G401 (cell line): ENCODE results near the gene COL6A1. TPM values are rescaled to one million over a fixed set of nuclear protein-coding genes. Genes with fewer than 3 reads are reported as not detected.

ENCODE experiments used
- DNase-seq: peaks from one replicate; pipeline ENCODE4 v3.0.0-alpha.2; 2015; ENCODE audit warnings: low spot score
- in situ Hi-C: cut with HindIII; loops from 2 replicates; pipeline ENCODE4 v1.10.0; 2016; ENCODE audit warnings: low sequenced_read_pairs, mixed read lengths
- total RNA-seq: library from RNA; depleted of rRNA; stranded (reverse); fragments of >200 nt; shearing (Covaris generic); gene quantifications from 2 replicates; pipeline ENCODE4 v1.2.3, GENCODE V29; 2014

The COL6A1 gene
- total RNA-seq, 1 experiment from 2014 or later, result 85.1 TPM

DNA sequence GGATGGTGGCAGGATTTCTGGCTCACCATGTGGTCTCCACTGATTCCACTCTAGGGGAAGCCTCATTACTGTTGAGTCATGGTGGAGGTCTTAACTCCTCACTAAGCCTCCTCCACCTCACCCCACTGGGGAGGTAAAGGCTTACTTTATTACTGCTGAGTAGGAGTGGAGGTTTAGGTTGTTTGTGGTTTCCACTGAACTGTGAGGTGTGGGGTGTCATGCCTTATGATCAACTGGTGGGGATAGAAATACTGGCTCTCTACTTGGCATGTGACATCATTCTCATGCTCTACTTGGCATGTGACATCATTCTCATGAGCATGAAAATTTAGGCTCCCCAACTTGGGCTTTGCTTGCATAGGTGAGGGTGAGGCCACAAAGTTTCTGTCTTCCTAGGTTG lies 35.6 kb downstream of the COL6A1 start:
- DNase-seq, result no peak
- in situ Hi-C loops, result no loop called here

DNA sequence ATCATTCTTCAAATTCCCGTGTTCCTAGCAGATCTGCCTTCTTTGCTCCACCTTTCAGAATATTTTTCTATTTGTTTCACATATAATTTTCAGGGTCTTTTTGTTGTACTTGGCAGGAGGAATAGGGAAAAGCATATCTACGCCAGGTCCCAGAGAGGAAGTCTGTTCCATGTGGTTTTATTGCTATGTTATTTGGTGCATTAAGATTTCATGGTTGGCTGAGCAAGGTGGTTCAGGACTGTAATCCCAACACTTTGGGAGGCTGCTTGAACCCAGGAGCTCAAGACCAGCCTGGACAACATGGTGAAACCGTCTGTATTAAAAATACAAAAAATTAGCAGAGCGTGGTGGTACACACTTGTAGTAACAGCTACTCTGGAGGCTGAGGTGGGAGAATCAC lies 36.1 kb downstream of the COL6A1 start:
- DNase-seq, result no peak

DNA sequence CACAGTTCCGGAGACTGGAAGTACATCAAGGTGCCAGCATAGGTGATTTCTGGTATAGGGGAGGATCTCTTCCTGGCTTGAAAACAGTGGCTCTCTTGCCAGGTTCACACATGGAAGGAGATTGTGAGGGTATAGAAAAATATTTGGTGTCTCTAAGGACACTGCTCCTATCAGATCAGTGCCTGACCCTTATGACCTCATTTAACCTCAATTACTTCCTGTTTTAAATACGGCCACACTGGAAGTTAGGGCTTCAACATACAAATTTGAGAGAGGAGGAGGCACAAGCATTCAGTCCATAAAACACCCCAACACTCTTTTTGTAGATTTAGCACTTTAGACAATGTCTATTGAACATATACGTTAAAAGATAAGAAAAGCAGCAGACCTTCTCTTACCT lies 37.0 kb downstream of the COL6A1 start:
- in situ Hi-C loops, result no loop called here
- DNase-seq, result no peak

More for the DNA sequence above, 36.1 kb downstream of the COL6A1 start:
- in situ Hi-C loops, result no loop called here

DNA sequence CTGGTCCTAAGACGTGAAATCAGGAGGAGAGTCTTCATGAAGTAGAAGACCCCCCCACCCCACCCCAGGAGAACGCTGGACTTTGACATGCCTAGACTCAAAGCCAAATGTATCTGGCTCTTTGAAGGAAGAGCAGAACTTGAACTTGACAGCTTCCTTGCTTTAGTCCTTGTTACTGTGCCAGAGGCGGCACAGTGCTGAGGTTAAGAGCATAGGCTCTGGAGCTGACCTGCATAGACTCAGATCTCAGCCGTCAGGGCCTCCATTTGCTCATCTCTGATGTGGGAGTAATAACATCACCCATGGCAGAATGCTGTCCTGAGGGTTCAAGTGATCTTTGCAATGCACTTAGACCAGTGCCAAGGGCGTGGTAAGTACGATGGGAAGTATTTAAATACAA lies 39.0 kb downstream of the COL6A1 start:
- DNase-seq, result no peak
- in situ Hi-C loops, result no loop called here

DNA sequence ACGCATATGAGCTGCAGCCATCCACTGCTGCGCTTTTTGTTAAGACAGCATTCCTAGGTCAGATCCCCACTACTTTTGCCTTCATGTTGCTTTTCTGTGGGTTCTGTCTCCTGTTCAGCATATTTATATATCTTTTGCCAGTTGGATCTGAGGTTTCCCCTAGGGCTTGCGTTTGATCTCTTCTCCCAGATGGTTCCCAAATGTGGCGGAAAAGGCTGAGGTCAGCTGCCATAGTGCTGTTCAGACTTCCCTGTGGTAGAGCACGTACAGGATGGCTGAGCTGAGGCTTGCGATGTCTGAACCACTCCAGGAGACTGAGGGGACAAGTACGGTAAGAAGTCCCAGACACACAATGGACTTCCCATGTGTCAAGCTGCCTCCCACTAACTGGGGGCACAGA lies 39.8 kb downstream of the COL6A1 start:
- in situ Hi-C loops, result no loop called here
- DNase-seq, result no peak

DNA sequence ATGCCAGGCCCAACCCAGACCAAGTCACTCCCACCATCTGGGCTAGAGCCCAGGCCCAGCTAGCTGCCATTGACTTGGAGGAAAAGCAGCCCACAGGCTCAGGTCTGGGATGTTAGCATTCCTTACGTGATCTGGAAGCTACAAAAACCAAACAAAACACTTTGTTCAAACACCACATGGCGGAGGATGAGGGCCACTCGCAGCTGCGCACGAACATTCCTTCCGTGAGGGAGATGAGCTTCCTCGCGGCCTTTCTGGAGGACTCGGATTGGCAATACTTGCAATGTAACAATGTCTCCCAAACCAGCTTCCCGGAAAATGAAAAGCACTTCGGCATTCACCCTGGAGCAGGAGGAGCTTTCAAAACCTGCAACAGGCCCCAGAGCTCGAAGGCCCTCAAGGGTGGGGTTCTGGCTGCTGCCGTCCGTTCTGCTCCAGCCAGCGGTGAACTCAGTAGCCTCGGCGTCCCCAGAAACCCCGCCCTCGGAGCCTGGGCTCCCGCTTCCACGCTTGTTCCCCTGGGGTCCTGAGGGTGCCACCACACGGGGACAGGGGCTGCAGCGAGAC lies 40.5 kb downstream of the COL6A1 start:
- in situ Hi-C loops, result no loop called here

DNA sequence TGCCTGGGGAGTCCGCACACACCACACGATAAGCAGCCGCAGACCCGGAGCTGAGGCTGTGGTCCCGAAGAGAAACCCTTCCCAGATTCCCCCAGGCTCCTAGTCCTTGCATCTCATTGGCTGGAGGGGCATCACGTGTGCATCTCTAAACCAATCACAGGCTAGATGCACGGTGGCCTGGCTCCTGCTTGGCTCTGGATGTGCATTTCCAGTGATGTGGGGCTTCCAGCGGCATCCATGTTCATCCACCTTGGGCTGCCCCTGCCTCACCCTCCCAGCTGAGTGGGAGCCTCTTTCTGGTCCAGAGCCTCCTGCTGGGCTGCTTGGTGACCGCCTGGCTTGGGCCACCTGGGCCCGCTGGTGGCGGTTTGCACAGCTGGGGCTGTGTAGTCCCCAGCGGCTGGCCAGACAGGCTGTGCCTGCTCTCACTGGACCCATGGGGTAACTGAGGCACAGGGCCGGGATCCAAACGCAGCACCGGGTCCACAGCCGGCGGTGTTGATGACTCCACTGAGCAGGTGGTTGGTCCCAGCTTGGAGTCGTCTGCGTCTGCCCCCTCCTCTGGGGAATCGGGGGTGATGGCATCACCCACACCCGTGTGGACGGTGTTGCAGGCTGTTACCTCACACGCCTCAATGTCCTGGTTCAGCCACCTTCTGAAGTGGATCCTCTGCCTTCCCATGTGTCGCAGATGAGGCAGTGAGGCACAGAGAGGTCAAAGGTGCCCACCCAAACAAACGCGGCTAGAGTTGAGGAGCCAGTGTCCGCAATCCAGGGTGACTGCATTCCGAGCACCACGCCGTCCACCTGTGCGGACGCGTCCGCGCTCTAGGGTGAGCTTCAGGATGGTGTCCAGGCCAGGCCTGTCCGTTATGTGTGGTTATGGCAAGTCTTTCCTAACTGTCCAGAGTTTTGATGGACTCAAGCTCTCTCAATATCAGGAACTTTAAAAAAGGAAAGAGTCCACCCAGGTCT lies 41.3 kb downstream of the COL6A1 start:
- DNase-seq, result no peak
- in situ Hi-C loops, result no loop called here

More for the DNA sequence above, 40.5 kb downstream of the COL6A1 start:
- DNase-seq, result no peak

DNA sequence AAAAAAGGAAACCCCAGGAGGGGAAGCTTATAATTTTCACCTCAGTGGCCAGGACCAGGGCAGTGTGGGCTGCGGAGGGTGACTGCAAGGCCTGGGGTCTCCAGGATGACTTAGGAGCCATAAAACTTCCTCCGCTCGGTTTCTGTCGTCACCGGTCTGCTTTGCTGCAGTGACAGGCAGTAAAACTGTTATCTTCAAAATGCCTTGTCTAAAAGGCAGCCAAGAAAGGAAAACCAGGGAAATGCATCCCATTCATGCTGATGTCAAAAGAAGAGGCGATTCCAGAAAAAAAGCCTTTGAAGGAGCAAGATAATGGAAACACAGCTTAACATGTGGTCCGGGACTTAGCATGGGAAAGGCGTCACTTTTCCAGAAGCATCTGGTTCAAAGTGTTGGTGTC lies 42.0 kb downstream of the COL6A1 start:
- no peak for DNase-seq
- in situ Hi-C loops, result no loop called here

DNA sequence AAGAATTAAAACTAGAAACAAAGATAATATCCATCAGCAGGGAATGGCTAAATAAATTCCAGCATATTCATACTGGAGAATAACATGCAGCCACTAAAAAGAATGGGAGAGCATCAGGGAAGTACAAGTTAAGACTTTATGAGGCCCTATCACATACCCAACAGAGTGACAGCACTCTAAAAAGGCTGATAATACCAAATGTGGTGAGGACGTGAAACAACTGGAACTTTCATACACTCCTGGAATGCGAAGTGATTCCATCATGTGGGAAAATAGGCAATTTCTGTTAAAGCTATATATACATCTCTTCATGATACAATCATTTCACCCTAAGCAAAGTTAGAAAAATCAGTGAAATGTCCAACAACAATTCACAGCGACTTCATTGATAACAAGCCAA lies 42.6 kb downstream of the COL6A1 start:
- DNase-seq, result no peak
- in situ Hi-C loops, result no loop called here

- no peak for DNase-seq
- in situ Hi-C loops, result no loop called here
Measured at GRCh38 chr21:46025113-46025770, 43.7 kb downstream of the COL6A1 start.

GRCh38 chr21:46027851-46028493 lies 46.4 kb downstream of the COL6A1 start:
- in situ Hi-C loops, result no loop called here
- DNase-seq, result no peak

DNA sequence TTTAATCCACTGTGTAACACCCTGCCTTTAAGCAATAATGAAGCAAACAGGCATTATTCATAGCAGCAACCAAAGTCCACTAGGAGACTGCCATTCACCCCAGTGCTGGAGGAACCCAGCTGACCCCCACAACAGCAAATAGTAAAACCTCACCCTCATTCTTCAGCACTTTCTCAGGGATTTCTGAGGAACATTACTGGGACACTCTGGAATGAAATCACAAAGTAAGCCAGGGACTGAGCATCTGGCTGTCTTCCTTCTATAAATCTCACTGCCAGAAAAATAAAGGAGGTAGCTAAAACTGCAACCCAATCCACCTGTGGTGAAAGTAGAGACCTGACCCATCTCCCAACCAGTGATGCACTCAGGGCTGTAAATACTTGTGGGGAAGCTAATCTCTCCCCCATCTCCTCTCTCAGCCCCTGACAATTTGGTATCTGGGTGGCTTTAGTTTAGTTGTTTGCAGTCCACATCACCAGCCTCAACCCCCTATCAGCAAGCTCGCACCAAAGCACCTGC lies 47.1 kb downstream of the COL6A1 start:
- in situ Hi-C loops, result no loop called here
- no peak for DNase-seq

DNA sequence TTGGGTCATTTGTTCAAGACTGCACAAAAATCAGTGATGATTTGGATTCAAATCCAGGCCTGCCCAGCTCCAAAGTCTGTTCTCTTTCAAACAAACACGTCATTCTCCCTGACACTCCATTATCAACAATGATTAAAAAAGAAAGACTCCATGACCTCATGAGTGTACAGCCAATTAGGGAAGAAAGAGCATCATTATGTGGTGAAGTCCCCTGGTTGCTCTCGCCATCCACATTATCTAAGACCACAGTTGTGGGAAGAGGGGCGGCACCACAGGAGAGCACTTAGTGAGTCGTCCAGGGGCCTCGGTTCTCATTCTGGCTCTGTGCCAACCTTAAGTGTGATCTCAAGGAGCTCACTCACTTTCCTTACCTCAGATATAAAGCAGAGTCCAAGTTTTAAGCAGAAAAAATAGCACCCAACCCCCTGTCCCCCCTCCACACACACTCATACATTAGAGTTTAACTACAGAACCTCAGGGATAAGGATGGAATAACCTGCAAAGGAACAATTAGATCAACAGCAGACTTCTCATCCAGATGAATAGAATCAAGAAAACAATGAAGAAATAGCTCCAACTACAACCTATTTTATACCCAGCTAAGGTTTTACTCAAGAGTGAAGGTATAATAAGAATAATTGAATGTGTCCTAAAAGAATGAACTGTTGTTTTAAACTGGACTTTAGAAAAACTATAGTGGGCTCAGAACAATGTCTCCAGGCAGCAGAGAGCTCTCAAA lies 47.8 kb downstream of the COL6A1 start:
- no peak for DNase-seq
- in situ Hi-C loops, result no loop called here

- in situ Hi-C loops, result no loop called here
Measured at GRCh38 chr21:46031484-46031883, 49.9 kb downstream of the COL6A1 start.

DNA sequence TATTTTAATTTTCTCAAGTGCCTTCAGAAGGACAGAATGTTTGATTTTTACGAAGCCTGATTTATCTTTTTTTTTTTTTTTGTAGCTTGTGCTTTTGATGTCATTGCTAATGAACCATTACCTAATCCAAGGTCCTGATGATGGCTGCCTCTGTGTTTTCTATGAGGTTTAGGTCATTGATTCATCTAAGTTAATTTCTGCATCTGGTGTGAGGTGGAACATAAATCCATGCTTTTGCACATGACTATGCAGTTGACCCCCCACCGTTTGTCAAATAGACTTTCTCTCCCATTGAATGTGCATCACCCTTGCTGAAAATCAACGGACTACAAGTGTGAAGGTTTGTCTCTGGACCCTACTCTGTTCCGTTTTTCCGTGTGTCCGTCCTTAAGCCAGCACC lies 50.5 kb downstream of the COL6A1 start:
- in situ Hi-C loops, result no loop called here
- DNase-seq, result no peak

More at GRCh38 chr21:46031484-46031883, 49.9 kb downstream of the COL6A1 start:
- no peak for DNase-seq

- DNase-seq, result no peak
- in situ Hi-C loops, result no loop called here
Measured at GRCh38 chr21:46033410-46034400, 52.1 kb downstream of the COL6A1 start.

DNA sequence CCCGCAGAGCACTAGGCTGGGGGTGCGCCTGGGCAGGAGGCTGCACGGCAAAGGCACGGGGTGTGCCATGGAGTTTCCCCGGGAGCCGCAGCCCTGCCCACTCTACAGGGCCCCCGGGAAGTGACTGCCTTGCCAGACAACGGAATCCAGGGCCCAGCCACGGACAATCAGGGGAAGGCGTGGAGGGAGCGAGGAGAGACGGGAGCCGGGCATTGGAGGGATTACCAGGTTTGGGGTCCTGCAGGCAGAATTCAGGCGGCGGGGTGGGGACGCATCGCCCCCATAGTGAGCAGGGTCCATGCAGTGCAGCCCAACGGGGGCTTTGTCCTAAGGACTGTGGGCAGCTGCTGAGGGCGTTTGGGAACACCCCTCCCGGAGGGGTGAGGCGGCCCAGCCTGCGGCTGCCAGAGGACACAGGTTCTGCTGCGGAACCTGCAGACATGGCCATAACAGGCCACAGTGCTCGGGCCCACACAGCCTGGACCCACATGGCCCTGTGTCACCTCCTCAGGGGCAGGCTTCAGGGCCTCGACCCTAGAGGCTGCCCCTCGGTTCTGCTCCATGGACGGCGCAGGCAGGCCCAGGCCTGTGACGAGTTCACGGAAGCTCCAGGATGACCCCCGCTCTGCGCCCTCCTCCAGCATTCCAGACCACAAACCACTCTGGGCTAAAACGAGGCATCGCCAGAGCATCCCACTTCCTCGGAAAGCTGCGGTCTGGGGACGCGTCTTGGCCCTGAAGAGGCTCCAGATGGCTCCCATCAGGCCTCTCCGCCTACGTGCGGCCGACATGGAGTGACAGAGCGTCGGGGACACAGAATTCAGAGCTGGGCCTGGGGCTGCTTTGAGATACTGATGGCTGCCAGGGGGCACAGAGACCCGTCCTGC lies 54.5 kb downstream of the COL6A1 start:
- peak; percentile 12 for DNase-seq
- in situ Hi-C loops, result no loop called here
